Cardiac atrium fibroblast (primary cell): Measurements from ENCODE around the gene RPL35A. TPM values are rescaled to one million over a fixed set of nuclear protein-coding genes. Genes with fewer than 3 reads are reported as not detected.

Experiments used
- total RNA-seq: library from RNA; depleted of rRNA; stranded (reverse); fragments of >200 nt; gene quantifications from 2 replicates; pipeline ENCODE4 v1.2.3, GENCODE V29; 2015

Gene RPL35A
- 861 and 881 TPM in 2 replicates for total RNA-seq

DNA sequence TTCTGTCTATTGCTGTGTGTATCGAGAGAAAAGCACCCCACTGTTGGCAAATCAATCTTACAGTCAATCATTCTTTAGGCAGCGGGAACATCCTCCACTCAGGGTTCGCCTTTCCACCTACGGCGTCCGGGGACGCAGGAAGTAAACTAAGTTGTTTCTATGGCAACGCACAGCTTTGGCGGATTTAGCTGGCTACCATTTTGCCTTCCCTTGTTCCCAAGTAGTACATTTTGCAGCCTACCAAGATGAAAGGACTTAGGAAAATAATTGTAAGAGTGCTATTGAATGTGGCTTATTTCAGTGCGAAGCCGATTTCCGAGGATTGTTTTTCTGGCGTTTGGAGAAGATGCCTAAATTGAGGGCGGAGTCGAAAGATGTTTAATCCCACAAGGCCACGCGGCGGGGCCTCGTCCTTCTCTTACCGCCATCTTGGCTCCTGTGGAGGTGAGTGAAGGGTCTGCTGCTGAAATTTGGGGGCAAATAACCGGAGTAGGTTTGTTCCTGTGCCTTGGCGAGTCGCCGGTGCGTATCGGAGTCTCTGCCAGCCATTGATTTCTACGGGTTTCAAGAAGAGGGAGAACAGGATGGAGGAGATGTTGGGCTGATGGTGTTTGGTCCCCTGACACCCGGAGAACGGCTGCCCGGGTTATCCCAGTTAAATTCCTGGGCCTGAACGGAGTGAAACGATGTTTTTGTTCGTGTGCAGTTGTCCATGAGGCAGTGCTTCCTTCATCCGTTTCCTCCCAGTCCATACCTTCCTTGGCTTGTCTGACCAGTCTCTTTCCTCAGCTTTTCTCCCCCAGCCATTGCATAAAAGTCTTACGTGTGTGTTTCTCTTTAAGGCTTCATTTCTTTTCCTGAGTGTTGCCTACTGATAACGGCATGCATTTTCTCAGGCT is at the start of gene RPL35A:
Gene RPL35A, plus strand, starts transcription at position 413 of the 899 bp plus-strand sequence. CDS start 778 bp downstream, outside the sequence.

DNA sequence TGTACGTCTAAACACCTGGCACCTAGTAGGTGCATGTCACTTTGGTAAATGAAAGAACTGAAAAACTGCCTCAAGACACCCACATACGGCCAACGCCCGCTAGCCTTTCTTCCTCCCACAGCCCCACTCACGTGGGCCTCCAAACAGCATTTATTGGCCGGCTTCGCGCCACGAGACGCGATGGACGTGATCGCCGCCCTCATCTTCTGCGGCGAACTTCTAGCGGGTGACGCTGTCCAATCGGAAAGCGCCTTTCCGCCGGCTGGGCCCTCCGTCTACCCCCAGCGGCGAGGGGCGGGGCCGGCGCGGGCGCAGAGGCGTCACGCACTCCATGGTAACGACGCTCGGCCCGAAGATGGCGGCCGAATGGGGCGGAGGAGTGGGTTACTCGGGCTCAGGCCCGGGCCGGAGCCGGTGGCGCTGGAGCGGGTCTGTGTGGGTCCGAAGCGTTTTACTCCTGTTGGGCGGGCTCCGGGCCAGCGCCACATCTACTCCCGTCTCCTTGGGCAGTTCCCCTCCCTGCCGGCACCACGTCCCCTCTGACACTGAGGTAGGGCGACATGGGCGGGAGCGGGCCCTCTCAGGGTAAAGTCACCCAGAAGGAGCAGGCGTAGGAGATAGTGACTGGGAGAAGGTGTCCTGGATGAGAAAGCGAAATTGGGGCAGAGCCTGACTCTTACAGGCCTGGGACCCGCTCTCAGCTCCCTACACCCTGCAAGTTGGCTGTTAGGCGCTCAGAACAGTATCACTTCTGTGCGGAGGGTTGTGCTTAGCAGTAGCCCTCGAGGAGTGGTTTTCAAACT is 10.1 kb downstream of the RPL35A start, which contains the start of gene LMLN:
Gene LMLN, plus strand, starts transcription at position 327 of the 803 bp plus-strand sequence. Its CDS starts 29 bp downstream, at position 356.

Other genes with a start within 250 kb of the RPL35A start
- gene RUBCN, start 213.3 kb upstream of the RPL35A start, total RNA-seq = 8.7 and 11.2 TPM in 2 replicates
- gene FYTTD1, start 200.3 kb upstream of the RPL35A start, total RNA-seq = 45.2 and 51.6 TPM in 2 replicates
- 18.3 and 23.8 TPM in 2 replicates for gene LRCH3, start 158.9 kb upstream of the RPL35A start, total RNA-seq
- 5.3 and 10.3 TPM in 2 replicates for gene LMLN, start 10.0 kb downstream of the RPL35A start, total RNA-seq